CD8-positive, alpha-beta memory T cell (primary cell): ENCODE measurements around the gene RMDN3. TPM values are rescaled to one million over a fixed set of nuclear protein-coding genes. Genes with fewer than 3 reads are reported as not detected.
A peak's percentile ranks its signal among the peaks of the same experiment; 100 is the strongest.

ENCODE experiments used
- CTCF ChIA-PET: fragments of 350-600 bp; sonication (Branson Sonifier 250); formaldehyde crosslinking; loops from one replicate; lab custom pipeline; 2021; ENCODE audit warnings: antibody characterized with exemption; lab: Charles Lee
- POLR2A ChIA-PET: fragments of 350-600 bp; sonication (Branson Sonifier 250); formaldehyde crosslinking; loops from one replicate; lab custom pipeline; 2021; ENCODE audit warnings: antibody characterized with exemption; lab: Charles Lee
- DNase-seq, 5 donors: peaks; one replicate each; pipeline versions ENCODE4 v3.0.0 to v3.0.0-alpha.2; 2020 to 2022; ENCODE audit warnings: mixed read lengths in 1 of 5
- H3K27ac ChIP-seq: one replicate; pipeline ENCODE4 v1.7.0; 2013; ENCODE audit warnings: low read depth, mild to moderate bottlenecking, low read length, moderate library complexity
- H3K27me3 ChIP-seq: 2 replicates; pipeline ENCODE4 v1.7.0; 2013; ENCODE audit warnings: low read length, mild to moderate bottlenecking; ENCODE audit not compliant: insufficient read depth, poor library complexity, severe bottlenecking
- H3K36me3 ChIP-seq: 2 replicates; pipeline ENCODE4 v1.7.0; 2013; ENCODE audit warnings: mild to moderate bottlenecking, low read length, moderate library complexity; ENCODE audit not compliant: insufficient read depth
- H3K4me1 ChIP-seq: 2 replicates; pipeline ENCODE4 v1.7.0; 2013; ENCODE audit warnings: mild to moderate bottlenecking, low read length, moderate library complexity; ENCODE audit not compliant: insufficient read depth
- H3K4me3 ChIP-seq: 2 replicates; pipeline ENCODE4 v1.7.0; 2013; ENCODE audit warnings: mild to moderate bottlenecking, low read length
- H3K9me3 ChIP-seq: 2 replicates; pipeline ENCODE4 v1.7.0; 2013; ENCODE audit warnings: mild to moderate bottlenecking, low read length
- H3K27ac Mint-ChIP-seq, 8 donors: one replicate each; pipeline ENCODE4 v1.8.0; 2020 to 2021; ENCODE audit warnings: mixed read lengths in 8 of 8, mild to moderate bottlenecking in 6 of 8, inconsistent platforms in 3 of 8, moderate library complexity in 3 of 8
- H3K27me3 Mint-ChIP-seq, 2 donors: one replicate each; pipeline ENCODE4 v1.8.0; 2020 to 2021; ENCODE audit warnings: mixed read lengths in 2 of 2, mild to moderate bottlenecking in 1 of 2, moderate library complexity in 1 of 2
- H3K36me3 Mint-ChIP-seq, 3 donors: one replicate each; pipeline ENCODE4 v1.8.0; 2020 to 2021; ENCODE audit warnings: mixed read lengths in 3 of 3, inconsistent platforms in 1 of 3, mild to moderate bottlenecking in 1 of 3
- H3K4me1 Mint-ChIP-seq, 3 donors: one replicate each; pipeline ENCODE4 v1.8.0; 2020 to 2021; ENCODE audit warnings: mixed read lengths in 3 of 3, inconsistent platforms in 1 of 3, mild to moderate bottlenecking in 1 of 3
- H3K4me3 Mint-ChIP-seq, 7 donors: one replicate each; pipeline ENCODE4 v1.8.0; 2020 to 2021; ENCODE audit warnings: mixed read lengths in 7 of 7, mild to moderate bottlenecking in 6 of 7, moderate library complexity in 4 of 7, inconsistent platforms in 2 of 7
- H3K9me3 Mint-ChIP-seq, 5 donors: one replicate each; pipeline ENCODE4 v1.8.0; 2020 to 2022; ENCODE audit warnings: mixed read lengths in 5 of 5, mild to moderate bottlenecking in 3 of 5, moderate library complexity in 2 of 5, inconsistent platforms in 1 of 5
- polyA plus RNA-seq: library from polyadenylated mRNA; unstranded; fragments of 300-500 nt; fragmentation: Illumina TruSeq; gene quantifications from one replicate; pipeline ENCODE4 v1.2.3, GENCODE V29; 2021
- total RNA-seq, 2 experiments: library from RNA; stranded (reverse); gene quantifications; one replicate each; pipeline ENCODE4 v1.2.3, GENCODE V29; 2021

RMDN3 gene
- total and polyA plus RNA-seq, 3 experiments from 2014 or later = 35.1 to 43.3 (median 42.4) TPM

DNA sequence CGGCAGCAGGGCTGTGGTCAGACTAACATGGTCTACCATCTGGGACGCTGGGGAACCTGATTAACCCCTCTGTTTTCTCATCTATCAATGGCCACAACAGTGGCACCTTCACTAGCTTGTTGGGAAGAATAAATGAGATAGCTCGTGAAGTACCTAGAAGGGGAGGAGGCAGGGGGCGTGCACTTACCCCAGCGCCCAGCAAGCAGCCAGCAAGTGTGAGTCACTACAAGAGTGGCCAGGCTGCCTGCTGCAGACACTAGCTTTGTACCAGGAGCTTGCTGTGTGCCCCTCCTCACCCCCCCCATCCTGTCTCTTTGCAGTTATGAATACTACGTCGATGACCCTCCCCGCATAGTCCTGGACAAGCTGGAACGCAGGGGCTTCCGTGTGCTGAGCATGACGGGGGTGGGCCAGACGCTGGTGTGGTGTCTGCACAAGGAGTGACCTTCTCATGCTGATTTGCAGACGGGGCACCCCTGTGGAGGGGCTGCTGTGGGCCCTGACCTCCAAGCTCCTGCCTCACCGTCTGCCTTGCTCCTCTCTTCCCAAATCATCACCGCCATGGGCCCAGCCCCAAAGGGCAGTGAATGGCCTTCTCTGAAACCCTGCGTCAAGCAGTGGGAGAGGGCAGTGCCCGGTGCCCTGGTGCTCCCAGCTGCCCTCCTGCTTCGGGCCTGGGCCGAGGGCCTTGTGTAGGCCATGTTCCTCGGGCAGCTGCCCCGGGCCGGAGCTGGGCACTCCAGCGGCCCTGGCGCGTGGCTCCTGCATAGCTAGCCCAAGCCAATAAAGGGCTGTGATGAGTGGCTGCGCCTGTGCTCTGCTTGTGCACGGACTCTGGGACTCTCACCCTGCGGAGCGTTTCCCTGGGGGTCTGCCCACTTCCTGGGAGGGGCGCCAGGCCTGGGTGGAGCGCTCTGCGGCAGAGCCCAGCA is 12.1 kb upstream of the RMDN3 start:
- no peaks in the 10 kb centered on the region for H3K36me3 ChIP-seq
- no peak overlapping the region for H3K27ac ChIP-seq
- H3K27me3 ChIP-seq = no peaks in the 10 kb centered on the region
- Mint-ChIP-seq H3K27ac (peak overlapping the region in 2 of 8 donors; percentile 60 to 64), H3K4me3 (no peak overlapping the region), H3K9me3 (no peaks in the 10 kb centered on the region), H3K27me3 (no peaks in the 10 kb centered on the region), H3K36me3 (peaks cover 0 to 33% (median 2%) of the 10 kb centered on the region in 3 donors), H3K4me1 (peaks cover 32 to 57% (median 39%) of the 10 kb centered on the region in 3 donors)
- POLR2A ChIA-PET = no interaction called here
- H3K9me3 ChIP-seq = no peaks in the 10 kb centered on the region
- CTCF ChIA-PET = interaction anchor here (1.1 to 9.7 kb wide), 3 partner anchors 9 to 16 kb away, joined by 3 to 45 read pairs (median 6); no protein-coding TSS in a partner anchor
- peaks cover 42% of the 10 kb centered on the region for H3K4me1 ChIP-seq
- DNase-seq = no peak
- no peak overlapping the region for H3K4me3 ChIP-seq

DNA sequence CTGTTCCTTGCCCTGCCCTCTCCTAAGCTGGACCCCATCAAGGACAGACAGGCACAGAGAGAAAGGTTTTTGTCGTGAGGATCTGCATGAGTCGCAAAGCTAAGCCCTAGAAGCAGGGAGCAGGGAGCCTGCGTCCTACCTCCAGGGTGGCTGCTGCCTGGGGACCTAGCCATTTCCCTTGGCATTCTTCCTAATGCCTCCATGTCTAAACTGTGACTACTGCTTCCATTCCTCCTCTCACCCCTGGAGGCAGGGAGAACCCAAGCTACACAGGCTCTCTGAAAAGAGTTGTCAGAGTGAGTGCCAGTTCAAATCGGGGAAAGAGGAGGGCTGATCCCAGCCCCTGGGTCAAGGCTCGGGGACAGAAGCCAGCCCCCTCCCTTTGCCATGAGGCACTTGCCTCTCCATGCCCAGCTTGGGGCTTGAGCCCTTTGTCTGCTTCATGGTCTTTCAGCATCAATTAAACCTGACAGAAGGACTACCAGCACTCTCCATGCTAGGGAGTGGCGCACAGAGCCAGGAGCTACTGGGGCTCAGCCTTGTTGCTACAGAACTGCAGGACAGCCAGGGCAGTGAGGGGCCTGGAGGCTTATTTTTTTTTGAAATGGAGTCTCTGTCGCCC is 11.3 kb upstream of the RMDN3 start:
- H3K4me1 Mint-ChIP-seq = peaks cover 32 to 57% (median 39%) of the 10 kb centered on the region in 3 donors
- no peaks in the 10 kb centered on the region for H3K27me3 Mint-ChIP-seq
- H3K4me1 ChIP-seq = peaks cover 42% of the 10 kb centered on the region
- H3K4me3 Mint-ChIP-seq = peak overlapping the region in 1 of 7 donors; percentile 15
- H3K4me3 ChIP-seq = no peak overlapping the region
- CTCF ChIA-PET = interaction anchor here (1.3 to 9.7 kb wide), 4 partner anchors 10 to 16 kb away, joined by 3 to 45 read pairs (median 4); no protein-coding TSS in a partner anchor
- H3K9me3 Mint-ChIP-seq = no peaks in the 10 kb centered on the region
- POLR2A ChIA-PET = no interaction called here
- no peak for DNase-seq
- no peaks in the 10 kb centered on the region for H3K36me3 ChIP-seq
- H3K27ac ChIP-seq = no peak overlapping the region
- peak overlapping the region; percentile 59 to 97 (median 93) for H3K27ac Mint-ChIP-seq
- H3K36me3 Mint-ChIP-seq = peaks cover 0 to 31% (median 2%) of the 10 kb centered on the region in 3 donors
- no peaks in the 10 kb centered on the region for H3K9me3 ChIP-seq
- no peaks in the 10 kb centered on the region for H3K27me3 ChIP-seq

DNA sequence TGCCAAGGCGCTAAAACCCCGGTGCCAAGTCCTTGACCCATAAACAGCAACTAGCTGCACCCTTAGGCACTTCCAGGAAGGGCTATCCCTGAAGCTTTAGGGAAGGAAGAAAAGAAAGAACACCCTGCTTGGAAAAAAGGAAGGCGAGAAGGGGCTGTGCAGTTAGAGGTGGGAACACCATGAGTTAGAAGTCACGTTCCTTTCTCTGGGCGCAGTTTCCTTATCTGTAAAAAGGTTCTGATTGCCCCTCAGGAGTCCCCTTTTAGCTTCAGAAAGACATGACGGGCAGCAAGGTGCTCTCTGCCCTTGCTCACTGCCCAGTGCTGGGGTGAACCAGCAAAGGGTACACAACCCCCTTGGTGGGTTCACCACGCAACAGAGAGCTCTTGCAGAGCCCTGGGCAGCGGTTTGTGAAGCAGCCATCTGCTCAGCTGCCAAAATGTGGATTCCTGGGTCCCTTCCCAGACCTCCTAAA is 9.6 kb upstream of the RMDN3 start:
- peak overlapping the region; percentile 66 for H3K27ac ChIP-seq
- H3K4me3 Mint-ChIP-seq = peak overlapping the region; percentile 86 to 95 (median 90)
- H3K9me3 Mint-ChIP-seq = no peaks in the 10 kb centered on the region

DNA sequence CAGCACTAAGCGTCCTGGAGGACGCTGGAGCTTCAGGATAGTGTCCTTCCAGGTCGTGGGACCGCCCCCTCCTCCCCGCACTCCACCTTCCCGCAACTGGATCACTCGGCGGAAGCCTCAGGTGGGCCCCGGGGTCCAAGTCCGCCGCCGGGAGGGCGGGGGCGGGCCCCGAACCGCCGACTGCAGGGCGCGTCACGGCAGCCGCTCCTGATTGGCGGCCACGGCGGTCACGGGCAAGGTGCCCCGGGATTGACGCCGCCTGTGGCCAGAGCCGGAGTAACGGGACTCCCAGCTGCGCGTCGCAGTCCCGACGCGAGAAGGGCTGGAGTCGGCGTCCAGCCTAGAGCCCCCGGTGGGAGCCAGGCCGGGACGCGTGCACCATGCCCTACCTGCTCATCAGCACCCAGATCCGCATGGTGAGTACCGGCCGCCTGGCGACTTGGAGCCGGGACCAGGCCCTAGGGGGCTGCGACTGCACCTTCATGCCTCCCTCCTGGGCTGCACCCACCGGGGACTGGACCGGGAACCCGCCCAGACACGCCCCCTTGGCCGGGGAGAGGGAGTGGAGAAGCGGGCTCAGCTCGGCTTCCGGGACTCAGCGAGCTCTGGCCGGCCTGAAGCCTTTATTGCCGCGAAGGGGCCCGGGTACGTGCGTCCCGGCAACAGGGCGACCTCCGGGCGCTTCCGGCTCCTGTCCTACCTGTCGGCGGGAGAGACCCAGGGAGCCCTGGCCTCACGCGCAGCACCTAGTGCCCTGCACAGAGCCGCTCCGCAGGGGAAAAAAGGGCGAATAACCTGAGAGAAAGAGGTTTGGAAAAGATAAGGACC is 9.0 kb upstream of the RMDN3 start, which contains the start of gene GCHFR:
GCHFR (plus strand) TSS at position 268 of the 828 bp plus-strand sequence; CDS start at position 381, 113 bp downstream.
- Mint-ChIP-seq H3K36me3 (peaks cover 0 to 22% (median 0%) of the 10 kb centered on the region in 3 donors), H3K4me3 (peak within 1 kb of the TSS; percentile 86 to 95 (median 90)), H3K27ac (peak within 1 kb of the TSS; percentile 80 to 98 (median 96)), H3K4me1 (peaks cover 21 to 43% (median 28%) of the 10 kb centered on the region in 3 donors), H3K27me3 (no peaks in the 10 kb centered on the region), H3K9me3 (no peaks in the 10 kb centered on the region)
- Histone ChIP-seq H3K4me3 (peak within 1 kb of the TSS; percentile 74), H3K9me3 (no peaks in the 10 kb centered on the region), H3K27me3 (no peaks in the 10 kb centered on the region), H3K36me3 (no peaks in the 10 kb centered on the region), H3K4me1 (peaks cover 31% of the 10 kb centered on the region), H3K27ac (peak within 1 kb of the TSS; percentile 66)
- ChIA-PET POLR2A (interaction anchor here (0.8 to 2.0 kb wide), 4 partner anchors 20 to 69 kb away, joined by 3 to 9 read pairs (median 4); partner anchors contain the start of gene RAD51), CTCF (interaction anchor here (0.8 to 9.7 kb wide), 7 partner anchors 10 to 28 kb away, joined by 3 to 45 read pairs (median 5); no protein-coding TSS in a partner anchor)
- DNase-seq = peak; percentile 61 to 80 (median 66)

More for the DNA sequence above, 9.6 kb upstream of the RMDN3 start:
- Histone ChIP-seq H3K4me1 (peaks cover 38% of the 10 kb centered on the region), H3K9me3 (no peaks in the 10 kb centered on the region), H3K36me3 (no peaks in the 10 kb centered on the region), H3K27me3 (no peaks in the 10 kb centered on the region), H3K4me3 (peak overlapping the region; percentile 74)
- Mint-ChIP-seq H3K27ac (peak overlapping the region; percentile 80 to 98 (median 96)), H3K36me3 (peaks cover 0 to 26% (median 0%) of the 10 kb centered on the region in 3 donors), H3K4me1 (peaks cover 26 to 50% (median 33%) of the 10 kb centered on the region in 3 donors), H3K27me3 (no peaks in the 10 kb centered on the region)
- no peak for DNase-seq
- CTCF ChIA-PET = interaction anchor here (0.9 to 9.7 kb wide), 7 partner anchors 8 to 23 kb away, joined by 3 to 45 read pairs (median 5); no protein-coding TSS in a partner anchor
- POLR2A ChIA-PET = interaction anchor here (1.0 to 1.4 kb wide), 2 partner anchors 14 to 21 kb away, joined by 3 to 4 read pairs; no protein-coding TSS in a partner anchor

DNA sequence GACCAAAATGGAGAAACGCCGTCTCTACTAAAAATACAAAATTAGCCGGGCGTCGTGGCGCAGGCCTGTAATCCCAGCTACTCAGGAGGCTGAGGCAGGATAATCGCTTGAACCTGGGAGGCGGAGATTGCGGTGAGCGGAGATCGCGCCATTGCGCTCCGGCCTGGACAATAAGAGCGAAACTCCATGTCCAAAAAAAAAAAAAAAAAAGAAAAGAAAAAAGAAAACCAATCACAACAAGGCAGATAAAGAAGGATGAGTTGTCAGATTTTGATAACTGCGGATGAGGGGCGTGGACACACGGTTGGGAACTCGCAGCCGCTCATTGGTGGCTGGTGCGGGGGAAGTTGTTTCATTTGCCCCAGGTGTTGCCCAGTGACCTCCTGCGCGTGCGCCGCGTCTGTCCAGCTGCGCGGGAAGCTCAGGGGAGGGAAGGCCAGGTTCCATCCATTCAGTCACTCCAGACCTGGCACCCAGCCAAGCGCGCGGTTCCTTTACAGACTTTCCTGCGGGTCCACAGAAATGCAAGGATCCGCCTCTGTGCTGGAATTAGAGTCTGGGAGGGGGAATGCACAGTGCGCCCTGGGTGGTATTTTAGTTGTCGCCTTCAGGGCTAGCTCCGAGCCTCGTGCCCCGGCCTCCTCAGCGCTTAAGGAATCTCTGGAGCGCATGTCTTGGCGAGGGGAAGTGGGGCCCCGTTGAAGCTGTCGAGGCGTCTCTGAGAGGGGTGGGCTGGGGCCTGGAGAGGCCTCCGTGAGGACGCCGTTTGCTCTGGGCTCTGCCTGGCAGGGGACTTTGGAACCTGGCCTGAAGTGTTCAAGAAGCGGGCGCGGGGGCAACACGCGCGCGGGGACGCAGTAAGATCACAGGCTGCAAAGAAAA is 8.1 kb upstream of the RMDN3 start:
- CTCF ChIA-PET = interaction anchor here (0.7 to 9.7 kb wide), 6 partner anchors 11 to 174 kb away, joined by 3 to 45 read pairs (median 4); no protein-coding TSS in a partner anchor
- Histone ChIP-seq H3K4me3 (peak overlapping the region; percentile 74), H3K27me3 (no peaks in the 10 kb centered on the region), H3K36me3 (no peaks in the 10 kb centered on the region), H3K4me1 (peaks cover 27% of the 10 kb centered on the region), H3K27ac (peak overlapping the region; percentile 66), H3K9me3 (no peaks in the 10 kb centered on the region)
- DNase-seq = peak in 2 of 5 donors; percentile 42 to 63
- H3K27me3 Mint-ChIP-seq = no peaks in the 10 kb centered on the region
- peak overlapping the region; percentile 80 to 98 (median 90) for H3K27ac Mint-ChIP-seq
- H3K4me1 Mint-ChIP-seq = peaks cover 15 to 35% (median 22%) of the 10 kb centered on the region in 3 donors
- no peaks in the 10 kb centered on the region for H3K9me3 Mint-ChIP-seq
- POLR2A ChIA-PET = interaction anchor here (0.8 to 2.0 kb wide), 4 partner anchors 19 to 68 kb away, joined by 3 to 9 read pairs (median 4); partner anchors contain the start of gene RAD51
- H3K4me3 Mint-ChIP-seq = peak overlapping the region; percentile 86 to 95 (median 90)
- peaks cover 0 to 16% (median 0%) of the 10 kb centered on the region in 3 donors for H3K36me3 Mint-ChIP-seq

DNA sequence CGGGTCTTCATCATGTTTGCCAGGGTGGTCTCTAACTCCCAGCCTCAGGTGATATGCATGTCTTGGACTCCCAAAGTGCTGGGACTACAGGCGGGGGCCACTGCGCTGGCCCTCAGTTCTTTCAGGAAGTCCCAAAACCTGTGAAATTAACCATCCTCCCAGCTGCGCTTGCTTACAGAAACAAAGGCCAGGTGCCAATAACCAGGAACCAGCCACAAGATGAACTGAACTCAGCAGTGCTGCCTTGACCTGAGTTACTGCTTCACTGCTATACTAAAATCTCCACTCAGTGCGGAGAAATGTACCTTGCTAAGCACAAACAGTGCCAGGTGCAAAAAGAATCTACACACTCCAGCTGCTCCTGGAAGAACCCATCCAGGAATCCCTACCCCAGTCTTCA is 4.9 kb upstream of the RMDN3 start:
- Mint-ChIP-seq H3K4me1 (peaks cover 13 to 20% (median 17%) of the 10 kb centered on the region in 3 donors), H3K36me3 (peaks cover 0 to 6% (median 0%) of the 10 kb centered on the region in 3 donors), H3K9me3 (no peaks in the 10 kb centered on the region), H3K27me3 (no peaks in the 10 kb centered on the region), H3K27ac (no peak overlapping the region), H3K4me3 (peak overlapping the region in 1 of 7 donors; percentile 84)
- ChIA-PET CTCF (no interaction called here), POLR2A (no interaction called here)
- no peaks in the 10 kb centered on the region for H3K36me3 ChIP-seq
- no peak for DNase-seq
- no peak overlapping the region for H3K27ac ChIP-seq
- no peak overlapping the region for H3K4me3 ChIP-seq
- no peaks in the 10 kb centered on the region for H3K9me3 ChIP-seq
- no peaks in the 10 kb centered on the region for H3K27me3 ChIP-seq
- H3K4me1 ChIP-seq = peaks cover 16% of the 10 kb centered on the region
